Mesodermal cell (in vitro differentiated cells): ENCODE results near the gene SLC6A3.

Experiments
- H3K27ac ChIP-seq: 2 replicates; pipeline ENCODE4 v1.7.0; 2013; ENCODE audit warnings: mild to moderate bottlenecking, low read depth, low read length, moderate library complexity; ENCODE audit not compliant: severe bottlenecking
- H3K36me3 ChIP-seq: 2 replicates; pipeline ENCODE4 v1.7.1; 2013; ENCODE audit warnings: mild to moderate bottlenecking, low read length, moderate library complexity; ENCODE audit not compliant: control insufficient read depth, insufficient read depth
- H3K4me1 ChIP-seq: one replicate; pipeline ENCODE4 v1.7.1; 2013; ENCODE audit warnings: mild to moderate bottlenecking, low read length; ENCODE audit not compliant: insufficient read depth, control insufficient read depth, poor library complexity, severe bottlenecking
- H3K4me3 ChIP-seq: 2 replicates; pipeline ENCODE4 v1.7.0; 2013; ENCODE audit warnings: low read length, control low read depth, mild to moderate bottlenecking; ENCODE audit not compliant: insufficient read depth, poor library complexity, severe bottlenecking; ENCODE audit errors: extremely low read depth
- H3K9me3 ChIP-seq: 2 replicates; pipeline ENCODE4 v1.7.1; 2013; ENCODE audit warnings: mild to moderate bottlenecking, low read length, moderate library complexity; ENCODE audit not compliant: control insufficient read depth
- WGBS, 2 experiments: methylation state at CpG; one replicate each; pipeline ENCODE4 v1.1.5; 2013; ENCODE audit warnings: missing lambda C conversion rate in 2 of 2; ENCODE audit not compliant: insufficient coverage in 2 of 2; 5-methylcytosine and 5-hydroxymethylcytosine counted together

The SLC6A3 gene

DNA sequence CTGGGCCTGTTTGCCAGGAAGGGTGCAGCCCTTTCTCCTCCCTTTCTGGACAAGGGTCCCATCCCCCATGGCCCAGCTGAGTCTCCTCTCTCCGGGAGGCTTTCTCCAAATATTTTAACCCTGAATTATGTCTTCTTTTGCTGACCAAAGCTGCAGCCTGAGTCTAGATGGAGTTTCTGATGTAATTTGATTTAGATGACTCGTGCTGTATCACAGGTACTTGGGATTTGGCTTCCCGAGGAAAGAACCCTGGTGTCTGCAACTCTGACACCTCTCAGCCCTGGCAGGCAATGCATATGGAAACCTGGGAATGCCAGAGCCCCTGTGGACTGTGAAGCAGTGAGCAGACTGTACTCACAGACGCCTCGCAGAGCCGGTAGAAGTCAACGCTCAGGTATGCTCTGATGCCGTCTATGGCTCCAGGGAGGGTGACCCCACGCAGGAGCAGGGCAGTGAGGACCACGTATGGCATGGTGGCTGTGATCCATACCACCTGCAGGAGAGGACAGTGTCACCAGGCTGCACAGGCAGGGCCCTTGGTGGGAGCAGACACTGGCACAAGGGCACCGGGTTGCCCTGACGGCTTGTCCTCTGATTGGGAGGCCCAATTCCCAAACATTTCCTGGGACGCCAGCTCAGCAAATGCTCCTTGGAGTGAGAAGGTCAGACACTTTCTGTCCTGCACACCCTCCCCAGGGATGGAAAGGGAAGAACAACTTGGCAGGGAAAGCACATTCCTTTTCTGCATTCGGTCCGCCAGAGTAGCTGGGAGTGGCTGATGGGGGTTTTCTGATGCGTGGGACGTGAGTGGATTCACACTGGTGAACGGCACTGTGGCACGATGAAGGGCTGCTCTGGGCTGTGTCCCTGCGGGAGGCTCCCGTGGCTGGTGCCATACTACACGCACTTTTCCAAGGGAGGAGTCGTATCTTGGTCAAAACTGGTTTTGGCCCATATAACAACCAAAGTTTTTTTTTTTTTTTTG lies 24.7 kb downstream of the SLC6A3 start:
- Histone ChIP-seq H3K36me3 (no peaks in the 10 kb centered on the region), H3K4me1 (no peaks in the 10 kb centered on the region), H3K27ac (no peak overlapping the region), H3K4me3 (no peak overlapping the region), H3K9me3 (no peaks in the 10 kb centered on the region)
- WGBS, 2 experiments: 82% methylated on average over 21 to 22 of the region's 23 CpGs

DNA sequence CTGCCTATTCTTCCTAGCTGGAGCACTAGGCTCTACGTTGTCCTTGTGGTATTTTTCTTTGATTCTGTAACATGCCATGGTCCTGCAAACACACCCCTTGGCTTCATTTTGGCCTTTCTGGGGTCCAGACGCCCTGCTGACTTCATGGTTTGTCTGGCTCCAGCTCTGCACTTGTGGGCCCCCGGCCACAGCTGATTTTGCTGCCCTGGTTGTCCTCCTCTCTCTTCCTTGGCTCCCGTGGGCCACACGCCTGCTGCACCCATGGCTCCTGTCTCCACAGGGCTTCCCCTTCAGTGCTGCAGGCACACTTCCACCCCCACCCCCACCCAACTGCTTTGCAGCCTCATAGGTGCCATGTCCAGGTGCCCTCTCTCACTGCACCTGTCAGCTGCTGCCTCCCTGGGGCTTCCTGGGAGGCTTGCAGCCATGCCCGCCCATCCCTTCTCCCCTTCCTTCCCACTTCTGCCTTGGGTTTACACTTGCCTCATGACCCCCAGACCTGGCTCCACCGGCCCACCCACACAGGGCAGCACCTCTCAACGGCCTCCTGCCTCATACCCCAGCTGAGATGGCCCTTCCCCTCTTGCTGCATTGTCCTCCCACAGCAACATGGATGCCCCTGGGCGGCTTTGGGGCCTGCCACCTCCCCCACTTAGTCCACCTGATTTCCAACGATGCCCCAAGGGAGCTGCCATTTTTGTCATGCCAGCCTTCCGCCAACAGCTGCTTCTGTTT lies 25.6 kb downstream of the SLC6A3 start:
- no peaks in the 10 kb centered on the region for H3K9me3 ChIP-seq
- no peaks in the 10 kb centered on the region for H3K4me1 ChIP-seq
- H3K36me3 ChIP-seq: no peaks in the 10 kb centered on the region
- no peak overlapping the region for H3K4me3 ChIP-seq
- 73 to 79% methylated on average over 11 of the region's 11 CpGs for whole genome bisulfite sequencing, 2 experiments
- no peak overlapping the region for H3K27ac ChIP-seq

DNA sequence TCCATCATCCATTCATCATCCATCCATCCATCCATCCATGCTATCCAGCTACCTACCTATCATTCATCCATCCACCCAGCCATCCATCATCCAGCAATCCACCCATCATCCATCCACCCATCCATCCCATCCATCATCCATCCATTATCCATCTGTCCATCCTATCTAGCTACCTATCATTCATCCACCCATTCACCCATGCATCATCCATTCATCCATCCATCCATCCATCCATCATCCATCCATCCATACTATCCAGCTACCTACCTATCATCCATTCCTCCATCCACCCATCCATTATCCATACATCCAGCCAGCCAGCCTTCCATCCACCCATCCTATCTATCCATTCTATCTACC lies 26.3 kb downstream of the SLC6A3 start:
- Histone ChIP-seq H3K4me1 (no peaks in the 10 kb centered on the region), H3K9me3 (no peaks in the 10 kb centered on the region), H3K4me3 (no peak overlapping the region)

DNA sequence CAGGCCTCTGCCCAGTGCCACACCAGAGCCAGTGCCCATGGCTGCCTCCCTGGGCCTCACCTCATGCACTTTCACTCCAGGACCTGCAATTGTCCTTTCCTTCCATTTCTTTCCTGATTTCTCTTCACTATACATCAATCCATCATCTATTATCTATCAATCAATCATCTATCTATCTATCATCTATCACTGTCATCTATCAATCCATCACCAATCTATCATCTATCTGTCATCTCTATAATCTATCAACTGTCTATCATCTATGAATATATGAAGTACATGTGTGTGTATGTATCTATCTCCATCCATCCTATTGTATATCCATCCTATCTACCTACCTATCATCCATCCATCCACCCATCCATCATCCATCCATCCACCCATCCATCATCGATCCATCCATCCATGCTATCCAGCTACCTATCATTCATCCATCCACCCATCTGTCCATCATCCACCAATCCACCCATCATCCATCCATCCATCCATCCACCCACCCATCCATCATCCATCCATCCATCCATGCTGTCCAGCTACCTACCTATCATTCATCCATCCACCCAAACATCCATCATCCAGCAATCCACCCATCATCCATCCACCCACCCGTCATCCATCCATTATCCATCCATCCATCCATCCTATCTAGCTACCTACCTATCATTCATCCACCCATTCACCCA lies 26.9 kb downstream of the SLC6A3 start:
- Histone ChIP-seq H3K4me1 (no peaks in the 10 kb centered on the region), H3K36me3 (no peaks in the 10 kb centered on the region), H3K4me3 (no peak overlapping the region), H3K27ac (no peak overlapping the region), H3K9me3 (no peaks in the 10 kb centered on the region)
- WGBS, 2 experiments: 78% methylated on average over 2 of the region's 2 CpGs

More for the DNA sequence above, 26.3 kb downstream of the SLC6A3 start:
- Histone ChIP-seq H3K27ac (no peak overlapping the region), H3K36me3 (no peaks in the 10 kb centered on the region)

DNA sequence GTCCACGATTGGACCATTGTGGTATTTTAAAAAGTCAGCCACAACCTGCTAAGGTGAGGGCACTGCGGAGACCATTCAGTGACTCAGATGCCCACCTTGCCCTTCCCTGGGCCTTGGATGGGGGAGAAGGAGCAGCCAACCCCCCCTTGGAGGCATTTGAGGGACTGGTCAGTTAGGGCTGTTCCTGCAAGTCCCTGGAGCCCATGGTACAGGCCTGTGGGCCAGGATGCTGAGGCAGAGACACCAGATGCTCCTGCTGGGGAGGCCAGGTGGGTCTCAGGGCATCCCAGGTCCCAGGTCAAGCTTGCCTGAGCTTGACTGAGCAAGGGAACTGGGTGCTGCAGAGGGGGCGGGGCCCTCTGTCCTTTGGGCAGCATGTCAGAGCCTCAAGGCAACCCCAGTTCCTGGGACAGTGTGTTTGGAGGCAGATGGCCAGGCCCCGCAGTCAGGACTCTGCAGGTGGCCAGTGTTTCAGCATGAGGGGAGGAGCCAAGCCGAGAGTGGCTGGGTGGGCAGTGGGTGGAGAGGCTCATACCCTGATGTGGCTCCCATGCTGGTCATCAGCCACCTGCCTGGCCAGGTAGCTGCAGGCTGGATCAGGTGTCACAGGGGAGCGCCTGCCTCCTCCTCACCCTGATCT lies 27.5 kb downstream of the SLC6A3 start:
- H3K27ac ChIP-seq: no peak overlapping the region
- H3K36me3 ChIP-seq: no peaks in the 10 kb centered on the region
- H3K4me1 ChIP-seq: no peaks in the 10 kb centered on the region
- H3K9me3 ChIP-seq: no peaks in the 10 kb centered on the region
- WGBS, 2 experiments: 47 to 53% methylated on average over 4 to 6 of the region's 6 CpGs
- H3K4me3 ChIP-seq: no peak overlapping the region

DNA sequence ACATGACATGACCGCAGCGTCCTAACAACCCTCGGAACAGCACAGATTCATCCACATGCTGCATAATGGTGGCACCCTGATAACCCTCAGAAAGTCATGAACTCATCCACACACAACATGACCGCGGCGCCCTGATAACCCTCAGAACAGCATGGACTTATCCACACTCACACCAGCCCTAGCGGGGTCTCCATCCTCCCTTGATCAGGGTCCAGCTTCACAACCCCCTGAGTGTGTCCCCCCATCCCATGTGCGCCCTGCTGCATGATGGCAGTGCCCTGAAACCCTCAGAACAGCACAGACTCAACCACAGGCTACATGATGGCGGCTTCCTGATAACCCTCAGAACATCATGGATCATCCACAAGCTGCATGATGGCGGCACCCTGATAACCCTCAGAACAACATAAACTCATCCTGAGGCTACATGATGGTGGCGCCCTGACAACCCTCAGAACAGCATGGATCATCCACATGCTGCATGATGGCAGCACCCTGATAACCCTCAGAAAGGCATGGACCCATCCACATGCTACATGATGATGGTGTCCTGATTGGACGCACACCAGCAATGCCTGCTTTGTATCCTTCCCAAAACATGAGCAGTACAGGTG lies 28.3 kb downstream of the SLC6A3 start:
- Histone ChIP-seq H3K27ac (no peak overlapping the region), H3K4me3 (no peak overlapping the region), H3K4me1 (no peaks in the 10 kb centered on the region), H3K36me3 (no peaks in the 10 kb centered on the region), H3K9me3 (no peaks in the 10 kb centered on the region)
- 71 to 92% methylated on average over 11 to 12 of the region's 12 CpGs for WGBS, 2 experiments

DNA sequence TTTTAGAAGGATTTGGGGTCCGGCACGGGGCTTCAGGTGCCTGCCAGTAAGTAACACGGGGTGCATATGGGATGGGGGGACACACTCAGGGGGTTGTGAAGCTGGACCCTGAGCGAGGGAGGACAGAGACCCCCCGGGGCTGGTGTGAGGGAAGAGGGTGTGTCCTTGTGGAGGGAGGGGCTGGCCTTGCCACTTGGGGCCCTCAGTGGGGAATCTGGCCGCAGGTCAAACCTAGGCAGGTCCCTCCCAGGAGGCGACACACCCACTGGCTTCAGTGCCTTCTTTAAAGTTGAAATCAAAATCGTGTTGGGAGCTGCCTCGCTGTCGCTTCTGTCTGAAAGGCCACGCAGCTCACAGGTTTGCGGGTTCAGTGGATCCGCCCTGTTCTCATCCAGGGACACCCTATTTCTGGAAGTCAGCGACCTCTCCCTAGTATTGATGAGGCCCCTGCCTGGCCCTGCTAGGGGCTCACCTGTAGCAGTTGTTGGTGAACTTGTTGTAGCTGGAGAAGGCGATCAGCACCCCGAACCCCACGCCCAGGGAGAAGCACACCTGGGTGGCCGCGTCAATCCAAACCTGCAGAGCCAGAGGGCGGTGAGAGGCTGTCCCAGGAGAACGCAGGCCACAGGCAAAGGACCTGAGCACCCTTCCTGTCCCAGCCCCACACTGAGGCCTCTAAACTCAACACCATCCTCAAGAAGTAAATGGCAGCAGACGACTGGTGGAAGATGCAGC lies 29.4 kb downstream of the SLC6A3 start:
- no peaks in the 10 kb centered on the region for H3K9me3 ChIP-seq
- H3K4me1 ChIP-seq: no peaks in the 10 kb centered on the region
- WGBS, 2 experiments: 85 to 87% methylated on average over 20 to 21 of the region's 22 CpGs
- H3K27ac ChIP-seq: no peak overlapping the region
- no peaks in the 10 kb centered on the region for H3K36me3 ChIP-seq
- no peak overlapping the region for H3K4me3 ChIP-seq

DNA sequence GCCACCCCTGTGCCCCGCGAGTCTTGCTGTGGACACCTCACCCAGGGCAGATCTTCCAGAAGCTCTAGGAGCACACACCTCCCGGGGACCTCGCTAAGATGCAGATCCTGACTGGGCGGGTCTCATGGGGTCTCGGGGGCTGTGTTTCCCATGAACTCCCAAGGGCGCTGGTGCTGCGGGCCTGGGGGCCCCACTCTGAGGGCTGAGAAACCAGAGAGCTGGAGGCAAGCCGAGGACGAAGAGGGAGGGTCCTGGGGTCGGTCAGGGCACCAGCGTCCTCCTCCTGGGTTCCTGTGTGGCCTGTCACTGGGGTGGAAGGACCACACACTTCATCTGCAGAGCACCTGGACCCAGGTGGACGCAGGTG lies 30.2 kb downstream of the SLC6A3 start:
- H3K4me1 ChIP-seq: no peaks in the 10 kb centered on the region
- 90 to 91% methylated on average over 12 of the region's 13 CpGs for WGBS, 2 experiments
- H3K36me3 ChIP-seq: no peaks in the 10 kb centered on the region
- no peak overlapping the region for H3K27ac ChIP-seq
- no peak overlapping the region for H3K4me3 ChIP-seq
- no peaks in the 10 kb centered on the region for H3K9me3 ChIP-seq

DNA sequence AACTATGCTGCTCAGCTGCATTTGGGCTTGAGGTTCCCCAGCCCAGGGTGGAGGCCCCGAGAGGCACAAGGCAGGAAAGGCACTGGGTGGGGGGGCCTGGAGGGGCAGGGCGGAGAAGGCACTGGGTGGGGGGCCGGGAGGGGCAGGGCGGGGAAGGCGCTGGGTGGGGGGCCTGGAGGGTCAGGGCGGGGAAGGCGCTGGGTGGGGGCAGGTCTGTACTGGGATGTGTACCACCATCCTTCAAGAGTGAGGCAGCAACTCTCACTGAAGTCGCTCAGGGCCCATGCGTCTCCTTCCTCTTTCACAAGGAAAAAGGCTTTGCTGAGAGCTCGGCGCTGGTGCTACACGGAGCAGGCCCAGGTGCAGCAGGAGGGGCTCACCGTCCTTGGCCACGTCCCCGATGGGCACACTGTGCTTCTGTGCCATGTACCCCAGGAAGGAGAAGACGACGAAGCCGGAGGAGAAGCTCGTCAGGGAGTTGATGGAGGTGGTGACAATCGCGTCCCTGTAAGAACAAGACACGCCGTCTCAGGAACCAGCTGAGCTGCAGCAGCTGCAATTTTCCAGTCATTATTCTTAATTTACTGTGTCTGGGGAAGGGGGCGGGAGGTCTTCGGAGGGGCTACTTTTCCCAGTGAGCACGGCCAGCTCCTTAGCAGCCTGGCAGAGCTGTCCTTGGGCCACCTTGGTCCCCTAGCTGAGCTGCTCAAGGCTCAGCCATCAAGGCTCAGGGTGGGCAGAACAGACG lies 30.8 kb downstream of the SLC6A3 start:
- Histone ChIP-seq H3K4me3 (no peak overlapping the region), H3K4me1 (no peaks in the 10 kb centered on the region), H3K9me3 (no peaks in the 10 kb centered on the region), H3K27ac (no peak overlapping the region), H3K36me3 (no peaks in the 10 kb centered on the region)
- 88 to 89% methylated on average over 17 to 23 of the region's 27 CpGs for WGBS, 2 experiments
